ENCODE results near the gene ARPC5. TPM values are rescaled to one million over a fixed set of nuclear protein-coding genes. Genes with fewer than 3 reads are reported as not detected.

ARPC5 gene
- total RNA-seq, 1 donor from 2014 or later: 49.8 TPM

Other genes with a start within 250 kb of the ARPC5 start
- gene NMNAT2, start 217.4 kb downstream of the ARPC5 start, total RNA-seq: 1.9 TPM
- gene SMG7, start 163.3 kb downstream of the ARPC5 start, total RNA-seq: 40.2 TPM
- gene NCF2, start 45.3 kb downstream of the ARPC5 start, total RNA-seq: 4.5 TPM
- not detected for gene APOBEC4, start 17.5 kb upstream of the ARPC5 start, total RNA-seq
- gene RGL1, start 169.3 kb upstream of the ARPC5 start, total RNA-seq: 19.6 TPM